Measurements from ENCODE around the gene MGAM2.

DNA sequence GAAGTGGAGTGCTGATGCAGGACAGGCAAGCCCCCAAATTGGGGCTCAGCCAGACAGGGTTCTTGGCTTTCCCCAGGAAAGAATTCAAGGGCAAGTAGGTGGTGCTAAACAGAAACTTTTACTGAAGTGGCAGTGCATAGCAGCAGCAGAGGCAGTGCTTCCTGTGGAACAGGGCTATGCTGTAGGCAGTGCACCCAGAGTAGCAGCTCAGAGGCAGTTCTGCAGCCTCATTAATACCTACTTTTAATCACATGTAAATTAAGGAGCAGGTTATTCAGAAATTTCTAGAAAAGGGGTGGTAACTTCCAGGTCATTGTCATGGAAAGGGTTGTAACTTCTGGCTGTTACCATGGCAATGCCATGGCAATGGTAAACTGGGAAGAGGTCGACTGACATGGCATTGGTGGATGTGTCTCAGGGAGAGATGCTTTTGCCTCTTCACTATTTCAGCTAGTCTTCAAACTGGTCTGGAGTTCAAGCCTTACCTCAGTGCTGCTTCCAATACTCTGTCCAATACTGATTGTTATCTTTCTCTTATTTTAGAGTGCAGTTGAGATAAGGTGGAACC lies 117.1 kb downstream of the MGAM2 start:
- TF ChIP-seq, protein P1, sequence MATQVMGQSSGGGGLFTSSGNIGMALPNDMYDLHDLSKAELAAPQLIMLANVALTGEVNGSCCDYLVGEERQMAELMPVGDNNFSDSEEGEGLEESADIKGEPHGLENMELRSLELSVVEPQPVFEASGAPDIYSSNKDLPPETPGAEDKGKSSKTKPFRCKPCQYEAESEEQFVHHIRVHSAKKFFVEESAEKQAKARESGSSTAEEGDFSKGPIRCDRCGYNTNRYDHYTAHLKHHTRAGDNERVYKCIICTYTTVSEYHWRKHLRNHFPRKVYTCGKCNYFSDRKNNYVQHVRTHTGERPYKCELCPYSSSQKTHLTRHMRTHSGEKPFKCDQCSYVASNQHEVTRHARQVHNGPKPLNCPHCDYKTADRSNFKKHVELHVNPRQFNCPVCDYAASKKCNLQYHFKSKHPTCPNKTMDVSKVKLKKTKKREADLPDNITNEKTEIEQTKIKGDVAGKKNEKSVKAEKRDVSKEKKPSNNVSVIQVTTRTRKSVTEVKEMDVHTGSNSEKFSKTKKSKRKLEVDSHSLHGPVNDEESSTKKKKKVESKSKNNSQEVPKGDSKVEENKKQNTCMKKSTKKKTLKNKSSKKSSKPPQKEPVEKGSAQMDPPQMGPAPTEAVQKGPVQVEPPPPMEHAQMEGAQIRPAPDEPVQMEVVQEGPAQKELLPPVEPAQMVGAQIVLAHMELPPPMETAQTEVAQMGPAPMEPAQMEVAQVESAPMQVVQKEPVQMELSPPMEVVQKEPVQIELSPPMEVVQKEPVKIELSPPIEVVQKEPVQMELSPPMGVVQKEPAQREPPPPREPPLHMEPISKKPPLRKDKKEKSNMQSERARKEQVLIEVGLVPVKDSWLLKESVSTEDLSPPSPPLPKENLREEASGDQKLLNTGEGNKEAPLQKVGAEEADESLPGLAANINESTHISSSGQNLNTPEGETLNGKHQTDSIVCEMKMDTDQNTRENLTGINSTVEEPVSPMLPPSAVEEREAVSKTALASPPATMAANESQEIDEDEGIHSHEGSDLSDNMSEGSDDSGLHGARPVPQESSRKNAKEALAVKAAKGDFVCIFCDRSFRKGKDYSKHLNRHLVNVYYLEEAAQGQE (IDR thresholded peaks at IDR 0.05; ENCODE audit: insufficient replicate concordance, low read depth) = no peak
- TF ChIP-seq, protein P2, sequence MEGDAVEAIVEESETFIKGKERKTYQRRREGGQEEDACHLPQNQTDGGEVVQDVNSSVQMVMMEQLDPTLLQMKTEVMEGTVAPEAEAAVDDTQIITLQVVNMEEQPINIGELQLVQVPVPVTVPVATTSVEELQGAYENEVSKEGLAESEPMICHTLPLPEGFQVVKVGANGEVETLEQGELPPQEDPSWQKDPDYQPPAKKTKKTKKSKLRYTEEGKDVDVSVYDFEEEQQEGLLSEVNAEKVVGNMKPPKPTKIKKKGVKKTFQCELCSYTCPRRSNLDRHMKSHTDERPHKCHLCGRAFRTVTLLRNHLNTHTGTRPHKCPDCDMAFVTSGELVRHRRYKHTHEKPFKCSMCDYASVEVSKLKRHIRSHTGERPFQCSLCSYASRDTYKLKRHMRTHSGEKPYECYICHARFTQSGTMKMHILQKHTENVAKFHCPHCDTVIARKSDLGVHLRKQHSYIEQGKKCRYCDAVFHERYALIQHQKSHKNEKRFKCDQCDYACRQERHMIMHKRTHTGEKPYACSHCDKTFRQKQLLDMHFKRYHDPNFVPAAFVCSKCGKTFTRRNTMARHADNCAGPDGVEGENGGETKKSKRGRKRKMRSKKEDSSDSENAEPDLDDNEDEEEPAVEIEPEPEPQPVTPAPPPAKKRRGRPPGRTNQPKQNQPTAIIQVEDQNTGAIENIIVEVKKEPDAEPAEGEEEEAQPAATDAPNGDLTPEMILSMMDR (IDR thresholded peaks at IDR 0.05; ENCODE audit: insufficient read depth, low read length) = no peak
- no peak for TF ChIP-seq SPI1 (IDR thresholded peaks at IDR 0.05; ENCODE audit: borderline replicate concordance, low read depth)

All from HL-60 (cell line).